Endothelial cell (in vitro differentiated cells): ENCODE results near the gene C16orf78. TPM values are rescaled to one million over a fixed set of nuclear protein-coding genes. Genes with fewer than 3 reads are reported as not detected.

Experiments
- DNase-seq: peaks from one replicate; pipeline ENCODE4 v3.0.0; 2021; ENCODE audit warnings: low spot score
- H3K27ac Mint-ChIP-seq: one replicate; pipeline ENCODE4 v1.8.0; 2021; ENCODE audit warnings: mixed read lengths, inconsistent platforms; ENCODE audit not compliant: unreplicated experiment
- H3K27me3 Mint-ChIP-seq: one replicate; pipeline ENCODE4 v1.8.0; 2021; ENCODE audit warnings: mild to moderate bottlenecking, moderate library complexity, mixed read lengths, inconsistent platforms; ENCODE audit not compliant: unreplicated experiment
- H3K36me3 Mint-ChIP-seq: one replicate; pipeline ENCODE4 v1.8.0; 2021; ENCODE audit warnings: mild to moderate bottlenecking, low read depth, mixed read lengths, inconsistent platforms; ENCODE audit not compliant: unreplicated experiment
- H3K4me1 Mint-ChIP-seq: one replicate; pipeline ENCODE4 v1.8.0; 2021; ENCODE audit warnings: mild to moderate bottlenecking, mixed read lengths, inconsistent platforms; ENCODE audit not compliant: unreplicated experiment
- H3K4me3 Mint-ChIP-seq: one replicate; pipeline ENCODE4 v1.8.0; 2021; ENCODE audit warnings: mild to moderate bottlenecking, mixed read lengths, inconsistent platforms; ENCODE audit not compliant: unreplicated experiment
- H3K9me3 Mint-ChIP-seq: one replicate; pipeline ENCODE4 v1.8.0; 2021; ENCODE audit warnings: mixed read lengths, inconsistent platforms; ENCODE audit not compliant: unreplicated experiment
- total RNA-seq: library from RNA; stranded (reverse); fragmentation: NEBNext Ultra II Directional; extraction: Animal tissue kit (Norgen Biotek cat#: 25700); gene quantifications from one replicate; pipeline ENCODE4 v1.2.1, GENCODE V29; 2021; ENCODE audit not compliant: unreplicated experiment
- TF ChIP-seq, protein P1 (sequence below): fragments of 200-600 bp; sonication (generic); IDR thresholded peaks from one replicate; pipeline ENCODE4 v1.5.0; 2021; ENCODE audit warnings: antibody characterized with exemption; ENCODE audit not compliant: unreplicated experiment

Gene C16orf78
- total RNA-seq, 1 donor from 2014 or later = not detected

DNA sequence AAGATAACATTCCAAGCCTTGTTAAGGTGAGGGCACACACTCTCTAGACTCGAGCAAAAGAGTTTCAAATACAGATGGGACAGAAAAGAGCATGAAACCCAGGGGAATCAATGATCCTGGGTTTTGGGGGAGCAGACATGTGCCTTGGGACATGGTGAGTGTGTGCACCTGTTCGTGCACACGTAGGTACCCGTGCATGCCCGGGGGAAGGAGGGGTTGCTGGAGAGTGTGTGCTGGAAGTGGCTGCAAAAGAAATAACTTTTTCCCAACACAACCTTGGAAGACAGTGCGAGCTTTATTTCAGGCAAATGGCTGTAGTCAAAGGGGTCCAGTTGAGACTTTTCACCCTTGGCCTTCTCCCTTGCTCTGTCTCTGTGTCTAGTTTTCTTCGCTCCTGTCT is 62.6 kb downstream of the C16orf78 start:
- Mint-ChIP-seq H3K4me1 (peaks cover 53% of the 10 kb centered on the region), H3K27ac (no peak overlapping the region), H3K4me3 (no peak overlapping the region), H3K27me3 (peaks cover 9% of the 10 kb centered on the region), H3K36me3 (no peaks in the 10 kb centered on the region), H3K9me3 (peaks cover 4% of the 10 kb centered on the region)
- TF ChIP-seq, protein P1, sequence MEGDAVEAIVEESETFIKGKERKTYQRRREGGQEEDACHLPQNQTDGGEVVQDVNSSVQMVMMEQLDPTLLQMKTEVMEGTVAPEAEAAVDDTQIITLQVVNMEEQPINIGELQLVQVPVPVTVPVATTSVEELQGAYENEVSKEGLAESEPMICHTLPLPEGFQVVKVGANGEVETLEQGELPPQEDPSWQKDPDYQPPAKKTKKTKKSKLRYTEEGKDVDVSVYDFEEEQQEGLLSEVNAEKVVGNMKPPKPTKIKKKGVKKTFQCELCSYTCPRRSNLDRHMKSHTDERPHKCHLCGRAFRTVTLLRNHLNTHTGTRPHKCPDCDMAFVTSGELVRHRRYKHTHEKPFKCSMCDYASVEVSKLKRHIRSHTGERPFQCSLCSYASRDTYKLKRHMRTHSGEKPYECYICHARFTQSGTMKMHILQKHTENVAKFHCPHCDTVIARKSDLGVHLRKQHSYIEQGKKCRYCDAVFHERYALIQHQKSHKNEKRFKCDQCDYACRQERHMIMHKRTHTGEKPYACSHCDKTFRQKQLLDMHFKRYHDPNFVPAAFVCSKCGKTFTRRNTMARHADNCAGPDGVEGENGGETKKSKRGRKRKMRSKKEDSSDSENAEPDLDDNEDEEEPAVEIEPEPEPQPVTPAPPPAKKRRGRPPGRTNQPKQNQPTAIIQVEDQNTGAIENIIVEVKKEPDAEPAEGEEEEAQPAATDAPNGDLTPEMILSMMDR = no peak
- DNase-seq = no peak

DNA sequence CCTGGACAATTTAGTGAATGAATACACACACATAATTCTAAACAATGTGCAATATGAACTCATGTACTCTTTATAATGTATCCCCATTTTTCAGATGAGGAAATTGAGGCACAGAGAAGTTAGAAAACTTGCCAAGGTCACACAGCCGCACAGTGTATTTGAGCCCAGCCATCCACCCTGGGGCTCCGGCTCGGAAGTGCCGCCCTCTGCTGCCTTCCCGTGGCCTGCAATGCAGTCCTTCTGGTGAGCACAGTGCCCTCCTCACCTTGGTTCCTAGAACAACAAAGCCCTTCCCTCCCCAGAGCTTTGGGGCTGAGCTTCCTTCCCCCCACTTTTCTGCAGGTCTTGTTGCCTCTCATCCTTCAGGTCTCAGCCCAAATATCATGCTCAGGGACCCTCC is 63.7 kb downstream of the C16orf78 start:
- Mint-ChIP-seq H3K27me3 (peaks cover 13% of the 10 kb centered on the region), H3K4me3 (no peak overlapping the region), H3K27ac (peak overlapping the region; percentile 92), H3K4me1 (peaks cover 63% of the 10 kb centered on the region), H3K36me3 (no peaks in the 10 kb centered on the region), H3K9me3 (peaks cover 3% of the 10 kb centered on the region)
- TF ChIP-seq, protein P1 = no peak
- no peak for DNase-seq

DNA sequence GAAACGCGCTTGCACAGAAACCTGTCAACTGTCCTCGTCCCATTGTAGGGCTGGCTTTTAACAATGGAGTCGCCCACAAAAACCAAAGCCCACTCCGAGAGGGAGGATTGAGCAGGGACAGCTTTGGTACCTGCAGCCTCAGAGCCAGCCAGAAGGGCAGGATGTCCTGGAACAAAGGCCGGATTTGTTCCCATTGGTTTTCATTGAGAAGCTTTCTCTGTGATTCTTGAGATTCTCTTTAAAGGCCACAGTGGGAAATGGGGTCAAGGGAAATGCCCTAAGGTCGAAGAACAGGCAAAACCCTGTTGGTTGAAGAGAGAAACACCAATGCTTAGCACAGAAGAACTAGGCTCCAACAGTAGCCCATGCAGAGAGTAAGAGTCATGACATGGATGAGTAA is 65.4 kb downstream of the C16orf78 start:
- TF ChIP-seq, protein P1 = no peak
- no peaks in the 10 kb centered on the region for H3K9me3 Mint-ChIP-seq
- no peaks in the 10 kb centered on the region for H3K36me3 Mint-ChIP-seq
- peaks cover 15% of the 10 kb centered on the region for H3K27me3 Mint-ChIP-seq
- peaks cover 75% of the 10 kb centered on the region for H3K4me1 Mint-ChIP-seq
- peak overlapping the region; percentile 92 for H3K27ac Mint-ChIP-seq
- peak; percentile 23 for DNase-seq
- no peak overlapping the region for H3K4me3 Mint-ChIP-seq

DNA sequence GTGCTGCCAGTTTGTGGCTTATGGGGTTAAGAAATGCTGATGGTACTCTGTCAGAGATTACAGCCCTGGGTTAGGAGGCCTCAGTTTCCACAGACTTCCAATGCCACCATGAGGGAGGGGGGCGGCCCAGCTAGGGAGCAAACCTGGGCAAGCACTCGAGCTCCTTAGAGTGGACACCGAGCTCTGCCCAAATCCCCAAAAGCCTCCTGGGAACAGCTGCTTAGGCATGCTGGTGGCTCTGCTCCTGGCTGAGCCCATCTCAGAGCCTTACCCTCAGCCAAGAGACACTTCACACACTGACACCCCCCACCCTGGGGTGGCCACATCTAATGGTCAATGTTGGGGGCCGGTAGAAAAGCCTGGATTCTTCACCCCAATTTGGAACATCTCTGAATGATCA is 66.1 kb downstream of the C16orf78 start:
- Mint-ChIP-seq H3K4me1 (peaks cover 80% of the 10 kb centered on the region), H3K27ac (peak overlapping the region; percentile 91)
- TF ChIP-seq, protein P1 = no peak

DNA sequence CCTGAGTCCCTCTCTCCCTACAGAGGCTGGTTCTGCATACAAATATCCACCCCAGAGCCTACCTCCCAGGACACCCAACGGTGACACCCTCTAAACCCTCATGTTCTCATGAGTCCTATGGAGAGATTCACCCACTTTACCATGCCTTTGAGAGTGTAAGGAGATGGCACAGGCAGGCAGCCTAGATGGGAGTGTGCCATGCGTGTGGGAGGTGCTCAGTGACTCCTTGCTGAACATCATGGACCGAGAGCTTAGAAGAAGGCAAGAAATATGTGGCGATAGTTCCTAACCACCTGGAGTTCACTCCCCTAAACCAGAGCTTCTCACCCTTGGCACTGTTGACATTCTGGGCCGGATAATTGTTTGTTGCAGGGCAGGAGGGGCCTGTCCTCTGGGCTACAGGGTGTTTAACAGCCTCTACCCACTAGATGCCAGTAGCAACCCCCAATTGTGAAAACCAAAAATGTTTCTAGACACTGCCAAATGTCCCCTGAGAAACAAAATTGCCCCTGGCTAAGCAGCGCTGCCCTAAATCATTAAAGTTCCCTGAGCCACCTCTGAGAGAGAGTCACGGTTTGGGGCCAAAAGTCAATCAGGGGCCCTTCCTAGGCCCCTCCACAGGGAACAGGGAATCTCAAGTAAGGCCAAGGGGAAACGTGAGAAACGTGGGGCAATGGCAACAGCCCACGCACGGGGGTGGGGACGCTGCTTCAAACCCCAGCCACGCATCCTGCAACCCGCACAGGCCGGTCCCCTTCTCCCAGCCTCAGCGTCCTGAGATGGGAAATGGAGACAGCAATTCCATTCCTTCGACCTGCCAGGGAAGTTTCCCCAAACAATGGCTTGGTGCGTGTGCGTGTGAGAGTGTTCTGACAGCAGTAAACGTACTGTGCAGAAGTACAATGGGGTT is 66.8 kb downstream of the C16orf78 start:
- H3K4me1 Mint-ChIP-seq = peaks cover 86% of the 10 kb centered on the region
- H3K27ac Mint-ChIP-seq = peak overlapping the region; percentile 97
- H3K36me3 Mint-ChIP-seq = no peaks in the 10 kb centered on the region
- no peaks in the 10 kb centered on the region for H3K9me3 Mint-ChIP-seq
- TF ChIP-seq, protein P1 = no peak
- peak overlapping the region; percentile 60 for H3K4me3 Mint-ChIP-seq
- DNase-seq = no peak
- H3K27me3 Mint-ChIP-seq = peaks cover 17% of the 10 kb centered on the region

More for the DNA sequence above, 66.1 kb downstream of the C16orf78 start:
- no peaks in the 10 kb centered on the region for H3K36me3 Mint-ChIP-seq
- no peak for DNase-seq
- H3K27me3 Mint-ChIP-seq = peaks cover 15% of the 10 kb centered on the region
- H3K4me3 Mint-ChIP-seq = no peak overlapping the region
- no peaks in the 10 kb centered on the region for H3K9me3 Mint-ChIP-seq
